HG02885 (cell line): ENCODE results near the gene JUND.

ENCODE experiments used
- ATAC-seq: cut with Tn5 transposase; IDR thresholded peaks from one replicate; pipeline ENCODE4 v1.9.1; 2021; ENCODE audit warnings: mild to moderate bottlenecking; ENCODE audit not compliant: unreplicated experiment, poor library complexity

JUND gene

GRCh38 chr19:18274219-18274780, 7.1 kb downstream of the JUND start, which contains the start of gene IQCN:
IQCN (minus strand) TSS chr19:18274452; CDS start chr19:18269478, 4,974 bp downstream.
- ATAC-seq: no peak

- ATAC-seq: no peak
These were observed 7.7 kb downstream of the JUND start for GRCh38 chr19:18273561-18274218.

GRCh38 chr19:18271433-18271841, 10.0 kb downstream of the JUND start:
- ATAC-seq: no peak

GRCh38 chr19:18270326-18270725, 11.1 kb downstream of the JUND start:
- no peak for ATAC-seq

- no peak for ATAC-seq
These were observed 12.2 kb downstream of the JUND start for GRCh38 chr19:18269070-18269723.

GRCh38 chr19:18266771-18267686, 14.4 kb downstream of the JUND start:
- ATAC-seq: no peak

GRCh38 chr19:18265582-18265981, 15.8 kb downstream of the JUND start:
- no peak for ATAC-seq

- ATAC-seq: no peak
These were observed 16.4 kb downstream of the JUND start for GRCh38 chr19:18264971-18265540.

- no peak for ATAC-seq
These were observed 17.1 kb downstream of the JUND start for GRCh38 chr19:18264137-18264854.

- ATAC-seq: no peak
These were observed 17.9 kb downstream of the JUND start for GRCh38 chr19:18263324-18264136.

- no peak for ATAC-seq
These were observed 18.5 kb downstream of the JUND start for GRCh38 chr19:18262917-18263316.

- ATAC-seq: no peak
These were observed 19.3 kb downstream of the JUND start for GRCh38 chr19:18262144-18262543.

GRCh38 chr19:18261474-18261873, 19.9 kb downstream of the JUND start:
- no peak for ATAC-seq

GRCh38 chr19:18259893-18260292, 21.5 kb downstream of the JUND start:
- no peak for ATAC-seq

- ATAC-seq: no peak
These were observed 23.6 kb downstream of the JUND start for GRCh38 chr19:18257503-18258470.

GRCh38 chr19:18254546-18255503, 26.6 kb downstream of the JUND start:
- no peak for ATAC-seq

GRCh38 chr19:18253716-18254115, 27.7 kb downstream of the JUND start:
- no peak for ATAC-seq
